Neural cell (in vitro differentiated cells): Measurements from ENCODE around the gene BMERB1. TPM values are rescaled to one million over a fixed set of nuclear protein-coding genes. Genes with fewer than 3 reads are reported as not detected.

Experiments used
- H2AFZ ChIP-seq: fragments of 200-600, 300-800 bp; sonication (generic), shearing (Covaris generic); 2 replicates; pipeline ENCODE4 v1.6.0; 2014; ENCODE audit warnings: low read depth, mild to moderate bottlenecking, antibody characterized with exemption, low read length, moderate library complexity
- H3F3A ChIP-seq: fragments of 200-600 bp; shearing (Covaris generic); 2 replicates; pipeline ENCODE4 v1.6.1; 2016; ENCODE audit warnings: mild to moderate bottlenecking, moderate library complexity, mixed read lengths, antibody characterized with exemption, low read length; ENCODE audit not compliant: insufficient read depth, poor library complexity, severe bottlenecking
- H3K27ac ChIP-seq: fragments of 200-600, 300-800 bp; sonication (generic), shearing (Covaris generic); 2 replicates; pipeline ENCODE4 v1.5.1; 2014; ENCODE audit warnings: mild to moderate bottlenecking, low read length, moderate library complexity
- H3K27me3 ChIP-seq: fragments of 300-800, 200-600 bp; sonication (generic), shearing (Covaris generic); 2 replicates; pipeline ENCODE4 v1.6.0; 2014; ENCODE audit warnings: mild to moderate bottlenecking, low read depth, low read length, moderate library complexity; ENCODE audit not compliant: insufficient read depth
- H3K36me3 ChIP-seq: fragments of 300-800, 200-600 bp; sonication (generic), shearing (Covaris generic); 2 replicates; pipeline ENCODE4 v1.5.1; 2014; ENCODE audit warnings: mild to moderate bottlenecking, antibody characterized with exemption, low read length, moderate library complexity; ENCODE audit not compliant: insufficient read depth
- H3K4me2 ChIP-seq: fragments of 300-800, 200-600 bp; sonication (generic), shearing (Covaris generic); 2 replicates; pipeline ENCODE4 v1.6.0; 2014; ENCODE audit warnings: mild to moderate bottlenecking, low read length
- H3K4me3 ChIP-seq: fragments of 300-800, 200-600 bp; sonication (generic), shearing (Covaris generic); 2 replicates; pipeline ENCODE4 v1.5.1; 2014; ENCODE audit warnings: mild to moderate bottlenecking, low read length, moderate library complexity
- H3K79me2 ChIP-seq: fragments of 200-600 bp; shearing (Covaris generic); replicated peaks from 2 replicates; pipeline ENCODE4 v1.6.0; 2014; ENCODE audit warnings: mild to moderate bottlenecking, low read length, moderate library complexity; ENCODE audit not compliant: insufficient read depth
- H3K9ac ChIP-seq: fragments of 300-800, 200-600 bp; sonication (generic), shearing (Covaris generic); 2 replicates; pipeline ENCODE4 v1.6.1; 2016; ENCODE audit warnings: mild to moderate bottlenecking, low read length, mixed read lengths
- H3K9me2 ChIP-seq: fragments of 200-600 bp; shearing (Covaris generic); 2 replicates; pipeline ENCODE4 v1.6.1; 2016; ENCODE audit warnings: mild to moderate bottlenecking, low read length, mixed read lengths; ENCODE audit not compliant: insufficient read depth
- H3K9me3 ChIP-seq: fragments of 200-600, 300-800 bp; sonication (generic), shearing (Covaris generic); 2 replicates; pipeline ENCODE4 v1.6.1; 2016; ENCODE audit warnings: mild to moderate bottlenecking, mixed run types, low read length, moderate library complexity, mixed read lengths
- H4K20me1 ChIP-seq: fragments of 200-600 bp; shearing (Covaris generic); 2 replicates; pipeline ENCODE4 v1.6.1; 2016; ENCODE audit warnings: mild to moderate bottlenecking, mixed run types; ENCODE audit not compliant: insufficient read depth
- CTCF ChIP-seq: fragments of 450-650 bp; IDR thresholded peaks from 2 replicates; pipeline ENCODE4 v1.5.1; 2014; ENCODE audit warnings: antibody characterized with exemption, mild to moderate bottlenecking, moderate library complexity; ENCODE audit not compliant: poor library complexity, severe bottlenecking
- EP300 ChIP-seq: fragments of 450-650 bp; conservative IDR thresholded peaks from 2 replicates; pipeline ENCODE4 v1.6.1; 2014; ENCODE audit warnings: antibody characterized with exemption, mild to moderate bottlenecking, moderate library complexity; ENCODE audit not compliant: poor library complexity, severe bottlenecking
- EZH2 ChIP-seq: fragments of 200-600, 300-800 bp; shearing (Covaris generic), sonication (generic); IDR thresholded peaks from 2 replicates; pipeline ENCODE4 v1.6.1; 2014; ENCODE audit warnings: antibody characterized with exemption, low read length, borderline replicate concordance, mild to moderate bottlenecking; ENCODE audit not compliant: insufficient read depth, poor library complexity, severe bottlenecking
- MXI1 ChIP-seq: fragments of 450-650 bp; conservative IDR thresholded peaks from 2 replicates; pipeline ENCODE4 v1.6.1; 2014; ENCODE audit warnings: antibody characterized with exemption, mild to moderate bottlenecking; ENCODE audit not compliant: poor library complexity, severe bottlenecking
- POLR2AphosphoS5 ChIP-seq: IDR thresholded peaks from 2 replicates; pipeline ENCODE4 v1.6.1; 2012
- RAD21 ChIP-seq: fragments of 450-650 bp; conservative IDR thresholded peaks from 2 replicates; pipeline ENCODE4 v1.6.1; 2014; ENCODE audit warnings: antibody characterized with exemption, mild to moderate bottlenecking, moderate library complexity
- SMC3 ChIP-seq: fragments of 450-650 bp; conservative IDR thresholded peaks from 2 replicates; pipeline ENCODE4 v1.6.1; 2014; ENCODE audit warnings: antibody characterized with exemption, mild to moderate bottlenecking, moderate library complexity; ENCODE audit not compliant: poor library complexity
- TAF1 ChIP-seq: IDR thresholded peaks from 2 replicates; pipeline ENCODE4 v1.6.1; 2012; ENCODE audit warnings: low read depth
- polyA plus RNA-seq: library from polyadenylated mRNA; depleted of rRNA; stranded (reverse); fragments of >200 nt; gene quantifications from 2 replicates; pipeline ENCODE4 v1.2.3, GENCODE V29; 2014
- TF ChIP-seq, protein P1 (sequence below): IDR thresholded peaks from 2 replicates; pipeline ENCODE4 v1.6.1; 2012; ENCODE audit warnings: borderline replicate concordance

BMERB1 gene
- polyA plus RNA-seq, 1 donor from 2014 or later, result 149 TPM

DNA sequence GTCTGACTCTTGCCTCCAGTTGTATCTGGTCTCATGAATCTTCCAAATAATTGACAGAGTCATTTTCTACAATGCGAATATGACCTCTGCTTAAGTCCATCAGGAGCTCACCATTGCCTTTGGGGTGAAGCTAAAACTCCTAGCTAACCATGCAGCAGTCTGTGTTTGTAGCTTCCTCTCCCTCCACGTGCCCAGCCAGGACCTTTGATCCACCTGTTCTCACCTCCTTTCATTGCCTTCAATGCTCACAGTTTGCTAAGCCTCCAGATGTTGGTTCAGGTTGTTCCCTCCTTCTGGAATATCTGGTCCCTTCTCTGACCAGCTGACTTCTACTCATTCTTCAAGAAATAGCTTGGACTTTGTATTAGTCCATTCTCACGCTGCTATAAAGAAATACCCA lies 23.0 kb downstream of the BMERB1 start:
- TF ChIP-seq, protein P1, sequence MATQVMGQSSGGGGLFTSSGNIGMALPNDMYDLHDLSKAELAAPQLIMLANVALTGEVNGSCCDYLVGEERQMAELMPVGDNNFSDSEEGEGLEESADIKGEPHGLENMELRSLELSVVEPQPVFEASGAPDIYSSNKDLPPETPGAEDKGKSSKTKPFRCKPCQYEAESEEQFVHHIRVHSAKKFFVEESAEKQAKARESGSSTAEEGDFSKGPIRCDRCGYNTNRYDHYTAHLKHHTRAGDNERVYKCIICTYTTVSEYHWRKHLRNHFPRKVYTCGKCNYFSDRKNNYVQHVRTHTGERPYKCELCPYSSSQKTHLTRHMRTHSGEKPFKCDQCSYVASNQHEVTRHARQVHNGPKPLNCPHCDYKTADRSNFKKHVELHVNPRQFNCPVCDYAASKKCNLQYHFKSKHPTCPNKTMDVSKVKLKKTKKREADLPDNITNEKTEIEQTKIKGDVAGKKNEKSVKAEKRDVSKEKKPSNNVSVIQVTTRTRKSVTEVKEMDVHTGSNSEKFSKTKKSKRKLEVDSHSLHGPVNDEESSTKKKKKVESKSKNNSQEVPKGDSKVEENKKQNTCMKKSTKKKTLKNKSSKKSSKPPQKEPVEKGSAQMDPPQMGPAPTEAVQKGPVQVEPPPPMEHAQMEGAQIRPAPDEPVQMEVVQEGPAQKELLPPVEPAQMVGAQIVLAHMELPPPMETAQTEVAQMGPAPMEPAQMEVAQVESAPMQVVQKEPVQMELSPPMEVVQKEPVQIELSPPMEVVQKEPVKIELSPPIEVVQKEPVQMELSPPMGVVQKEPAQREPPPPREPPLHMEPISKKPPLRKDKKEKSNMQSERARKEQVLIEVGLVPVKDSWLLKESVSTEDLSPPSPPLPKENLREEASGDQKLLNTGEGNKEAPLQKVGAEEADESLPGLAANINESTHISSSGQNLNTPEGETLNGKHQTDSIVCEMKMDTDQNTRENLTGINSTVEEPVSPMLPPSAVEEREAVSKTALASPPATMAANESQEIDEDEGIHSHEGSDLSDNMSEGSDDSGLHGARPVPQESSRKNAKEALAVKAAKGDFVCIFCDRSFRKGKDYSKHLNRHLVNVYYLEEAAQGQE, result no peak
- no peak for TF ChIP-seq POLR2AphosphoS5
- no peak for TF ChIP-seq CTCF
- TF ChIP-seq EP300, result no peak
- TF ChIP-seq MXI1, result no peak
- no peak for TF ChIP-seq RAD21
- no peak for TF ChIP-seq EZH2
- TF ChIP-seq SMC3, result no peak
- no peak for TF ChIP-seq TAF1
- Histone ChIP-seq H4K20me1 (no peaks in the 10 kb centered on the region), H2AFZ (no peak overlapping the region), H3K79me2 (peaks cover 4% of the 10 kb centered on the region), H3K4me3 (no peak overlapping the region), H3K27me3 (no peaks in the 10 kb centered on the region), H3K9me3 (no peaks in the 10 kb centered on the region), H3K4me2 (no peak overlapping the region), H3K9me2 (no peaks in the 10 kb centered on the region), H3K36me3 (no peaks in the 10 kb centered on the region), H3K27ac (no peak overlapping the region), H3F3A (no peaks in the 10 kb centered on the region), H3K9ac (no peak overlapping the region)

- no peaks in the 10 kb centered on the region for H3F3A ChIP-seq
- H3K27ac ChIP-seq, result no peak overlapping the region
- H2AFZ ChIP-seq, result no peak overlapping the region
- TF ChIP-seq EP300, result no peak
- TF ChIP-seq TAF1, result no peak
- no peak for TF ChIP-seq CTCF
- TF ChIP-seq EZH2, result no peak
- TF ChIP-seq, protein P1, result no peak
- H3K9me2 ChIP-seq, result no peaks in the 10 kb centered on the region
- no peaks in the 10 kb centered on the region for H3K27me3 ChIP-seq
- H3K4me3 ChIP-seq, result no peak overlapping the region
- H3K36me3 ChIP-seq, result no peaks in the 10 kb centered on the region
- no peaks in the 10 kb centered on the region for H4K20me1 ChIP-seq
- H3K4me2 ChIP-seq, result no peak overlapping the region
- no peaks in the 10 kb centered on the region for H3K9me3 ChIP-seq
- H3K9ac ChIP-seq, result no peak overlapping the region
- peaks cover 4% of the 10 kb centered on the region for H3K79me2 ChIP-seq
Observed at GRCh38 chr16:15457958-15458357, 23.6 kb downstream of the BMERB1 start.
